ENCODE data around the gene CLTCL1. TPM values are rescaled to one million over a fixed set of nuclear protein-coding genes. Genes with fewer than 3 reads are reported as not detected.

Gene CLTCL1
- total RNA-seq, 4 donors from 2014 or later: 1.0 to 20.5 (median 11.4) TPM

DNA sequence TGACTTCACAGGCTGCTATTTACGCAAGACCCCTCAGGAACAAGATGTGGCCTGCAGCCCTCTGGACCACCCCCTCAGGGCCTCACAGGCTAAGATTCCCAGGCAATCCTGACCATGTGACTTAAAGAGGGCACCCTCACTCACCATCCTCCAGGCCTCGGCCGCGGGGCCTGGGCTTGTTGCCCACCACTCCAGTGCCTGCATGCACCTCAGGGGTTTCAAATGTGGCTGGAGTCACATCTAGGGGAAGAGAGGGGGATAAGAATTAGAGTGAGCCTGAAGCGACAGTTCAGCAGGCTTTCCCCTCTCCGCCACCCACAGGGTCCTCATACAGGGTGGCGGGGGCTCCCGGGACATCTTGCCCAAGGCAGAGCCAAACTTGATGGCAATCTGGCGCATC lies 149.1 kb downstream of the CLTCL1 start:
- Histone ChIP-seq H3K9me3 (no peaks in the 10 kb centered on the region), H3K27ac (no peak overlapping the region), H3K4me1 (peaks cover 0 to 11% of the 10 kb centered on the region in 2 donors), H3K36me3 (no peaks in the 10 kb centered on the region), H3K4me3 (no peak overlapping the region), H3K27me3 (no peaks in the 10 kb centered on the region)
- intact Hi-C loops (cut with DNase I; ENCODE audit: low total_unique reads): no loop called here
- TF ChIP-seq, protein P1, sequence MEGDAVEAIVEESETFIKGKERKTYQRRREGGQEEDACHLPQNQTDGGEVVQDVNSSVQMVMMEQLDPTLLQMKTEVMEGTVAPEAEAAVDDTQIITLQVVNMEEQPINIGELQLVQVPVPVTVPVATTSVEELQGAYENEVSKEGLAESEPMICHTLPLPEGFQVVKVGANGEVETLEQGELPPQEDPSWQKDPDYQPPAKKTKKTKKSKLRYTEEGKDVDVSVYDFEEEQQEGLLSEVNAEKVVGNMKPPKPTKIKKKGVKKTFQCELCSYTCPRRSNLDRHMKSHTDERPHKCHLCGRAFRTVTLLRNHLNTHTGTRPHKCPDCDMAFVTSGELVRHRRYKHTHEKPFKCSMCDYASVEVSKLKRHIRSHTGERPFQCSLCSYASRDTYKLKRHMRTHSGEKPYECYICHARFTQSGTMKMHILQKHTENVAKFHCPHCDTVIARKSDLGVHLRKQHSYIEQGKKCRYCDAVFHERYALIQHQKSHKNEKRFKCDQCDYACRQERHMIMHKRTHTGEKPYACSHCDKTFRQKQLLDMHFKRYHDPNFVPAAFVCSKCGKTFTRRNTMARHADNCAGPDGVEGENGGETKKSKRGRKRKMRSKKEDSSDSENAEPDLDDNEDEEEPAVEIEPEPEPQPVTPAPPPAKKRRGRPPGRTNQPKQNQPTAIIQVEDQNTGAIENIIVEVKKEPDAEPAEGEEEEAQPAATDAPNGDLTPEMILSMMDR (IDR thresholded peaks at IDR 0.05): no peak
- no peak for TF ChIP-seq POLR2A (IDR thresholded peaks at IDR 0.05)
- DNase-seq: no peak

DNA sequence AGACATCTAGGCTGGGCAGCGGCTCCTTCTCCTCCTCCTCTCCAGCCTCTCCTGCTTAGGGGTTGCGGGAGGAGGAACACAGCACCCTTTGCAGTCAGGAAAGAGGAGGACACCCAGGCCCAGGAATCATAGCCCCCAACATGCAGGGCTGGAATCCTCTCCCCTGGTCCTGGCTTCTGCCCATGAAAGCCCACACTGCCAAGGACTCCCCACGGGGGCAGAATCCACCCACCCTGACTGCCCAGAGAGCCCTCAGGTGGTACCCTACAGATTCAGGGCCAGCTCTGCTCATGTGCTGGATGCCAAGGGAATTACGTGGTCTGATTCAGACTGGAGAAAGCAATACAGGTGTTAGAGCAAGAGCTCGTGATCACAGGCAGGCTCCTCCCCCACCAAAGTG lies 151.5 kb downstream of the CLTCL1 start:
- Histone ChIP-seq H3K27ac (no peak overlapping the region), H3K27me3 (no peaks in the 10 kb centered on the region), H3K9me3 (no peaks in the 10 kb centered on the region), H3K4me1 (peaks cover 0 to 11% of the 10 kb centered on the region in 2 donors), H3K36me3 (no peaks in the 10 kb centered on the region), H3K4me3 (no peak overlapping the region)
- intact Hi-C loops (cut with DNase I; ENCODE audit: low total_unique reads): no loop called here
- no peak for DNase-seq
- no peak for TF ChIP-seq POLR2A (IDR thresholded peaks at IDR 0.05)
- TF ChIP-seq, protein P1 (IDR thresholded peaks at IDR 0.05): no peak

DNA sequence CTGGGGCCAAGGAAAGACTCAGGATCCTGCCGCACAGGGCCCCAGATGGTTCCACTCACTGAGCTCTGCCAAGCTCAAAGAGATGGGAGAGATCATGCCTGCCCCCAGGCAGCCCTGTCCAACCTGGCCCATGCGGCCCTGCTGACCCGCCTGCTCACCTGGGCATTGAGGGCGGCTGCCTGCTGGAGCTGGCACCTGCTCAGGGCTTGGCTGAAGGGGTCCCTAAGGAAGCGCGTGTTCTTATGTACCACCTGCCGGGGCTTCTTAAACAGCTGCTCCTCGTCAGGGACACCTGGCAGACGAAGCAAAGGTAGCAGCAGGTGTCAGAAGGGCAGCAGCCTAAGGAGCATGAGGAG lies 152.5 kb downstream of the CLTCL1 start:
- no peak overlapping the region for H3K27ac ChIP-seq
- no peaks in the 10 kb centered on the region for H3K27me3 ChIP-seq
- no peaks in the 10 kb centered on the region for H3K36me3 ChIP-seq
- intact Hi-C loops (cut with DNase I; ENCODE audit: low total_unique reads): no loop called here
- no peak for DNase-seq
- H3K9me3 ChIP-seq: no peaks in the 10 kb centered on the region
- H3K4me3 ChIP-seq: no peak overlapping the region
- H3K4me1 ChIP-seq: peaks cover 0 to 8% of the 10 kb centered on the region in 2 donors
- no peak for TF ChIP-seq POLR2A (IDR thresholded peaks at IDR 0.05)
- TF ChIP-seq, protein P1 (IDR thresholded peaks at IDR 0.05): no peak

DNA sequence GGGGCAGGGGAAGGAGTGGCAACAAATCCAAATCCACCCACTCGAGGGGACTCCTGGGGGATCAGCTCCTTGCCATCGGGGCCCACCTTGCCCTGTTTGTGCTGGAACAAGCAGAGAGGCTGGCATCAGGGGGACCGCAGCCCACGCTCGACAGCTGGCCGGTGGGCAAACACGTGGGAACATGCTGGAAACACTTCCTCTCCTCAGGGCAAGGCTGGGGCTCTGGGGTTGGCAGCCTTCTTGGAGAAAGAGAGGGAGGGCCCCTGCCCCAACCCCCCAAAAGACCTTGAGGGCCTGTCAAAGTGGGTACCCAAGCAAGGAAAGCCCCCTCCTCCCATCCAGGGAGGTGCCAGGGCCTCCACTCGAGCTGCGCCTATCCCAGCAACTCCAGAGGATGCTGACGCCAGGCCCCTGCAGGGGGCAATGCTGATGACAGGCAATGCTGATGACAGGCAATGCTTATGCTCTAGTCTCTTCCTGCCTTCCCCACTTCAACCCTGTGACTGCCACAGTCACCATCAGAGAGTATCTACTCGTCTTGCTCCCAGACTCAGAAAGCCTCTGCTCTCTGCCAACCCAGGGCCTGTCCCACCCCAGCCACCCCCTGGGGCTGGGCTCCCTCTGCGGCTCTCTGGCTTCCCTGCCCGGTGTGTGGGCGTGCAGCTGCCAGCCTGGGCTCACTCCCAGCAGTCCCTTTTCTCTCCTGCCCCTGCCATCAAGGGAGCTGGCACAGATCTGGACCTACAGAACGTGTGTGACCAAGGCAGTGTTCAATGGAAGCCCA lies 153.1 kb downstream of the CLTCL1 start:
- no peak for TF ChIP-seq POLR2A (IDR thresholded peaks at IDR 0.05)
- TF ChIP-seq, protein P1 (IDR thresholded peaks at IDR 0.05): no peak
- H3K27me3 ChIP-seq: no peaks in the 10 kb centered on the region
- no peak overlapping the region for H3K4me3 ChIP-seq
- no peaks in the 10 kb centered on the region for H3K36me3 ChIP-seq
- no peak overlapping the region for H3K27ac ChIP-seq
- H3K9me3 ChIP-seq: no peaks in the 10 kb centered on the region
- intact Hi-C loops (cut with DNase I; ENCODE audit: low total_unique reads): no loop called here
- H3K4me1 ChIP-seq: peaks cover 0 to 2% of the 10 kb centered on the region in 2 donors
- no peak for DNase-seq

DNA sequence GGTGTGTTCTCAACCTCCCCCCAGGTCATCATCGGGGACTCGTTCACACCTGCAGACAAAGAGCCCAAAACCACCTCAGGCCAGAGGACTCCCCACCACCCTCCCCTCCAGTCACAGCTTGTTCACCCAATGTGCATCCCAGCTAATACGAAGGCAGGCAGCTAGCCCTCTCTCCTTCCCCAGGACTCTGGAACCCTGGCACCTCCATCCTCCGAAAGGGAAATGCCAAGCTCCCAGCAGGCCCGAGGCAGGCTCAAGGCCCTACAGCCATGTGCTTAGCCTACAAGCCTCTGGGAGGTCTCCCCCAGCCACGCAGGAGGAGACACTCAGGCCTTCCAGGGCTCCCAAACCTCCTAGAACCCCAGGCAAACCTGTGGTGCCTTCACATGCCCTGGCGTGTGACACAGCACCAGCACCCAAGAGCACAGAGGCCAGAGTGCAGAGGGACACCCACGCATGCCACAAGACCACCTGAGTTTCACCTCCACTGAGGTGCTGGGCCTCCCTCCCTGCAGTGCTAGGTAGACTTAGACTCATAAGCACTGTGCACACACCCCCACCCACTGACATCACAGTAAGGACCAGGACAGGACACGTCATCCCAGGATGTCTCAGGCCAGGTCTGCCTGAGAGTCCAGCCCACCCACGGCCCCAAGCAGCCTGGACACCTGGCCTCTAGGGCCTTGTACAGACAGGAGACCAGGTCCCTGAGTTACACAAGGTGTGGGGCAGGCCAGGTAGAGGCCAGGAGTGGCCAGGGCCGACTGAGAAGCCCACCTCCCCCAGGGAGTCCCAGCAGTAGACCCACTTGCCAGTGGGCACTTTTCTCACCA lies 153.9 kb downstream of the CLTCL1 start:
- Histone ChIP-seq H3K4me3 (no peak overlapping the region), H3K27ac (no peak overlapping the region), H3K27me3 (no peaks in the 10 kb centered on the region), H3K36me3 (no peaks in the 10 kb centered on the region), H3K4me1 (no peaks in the 10 kb centered on the region), H3K9me3 (no peaks in the 10 kb centered on the region)
- DNase-seq: no peak
- no peak for TF ChIP-seq POLR2A (IDR thresholded peaks at IDR 0.05)
- TF ChIP-seq, protein P1 (IDR thresholded peaks at IDR 0.05): no peak
- intact Hi-C loops (cut with DNase I; ENCODE audit: low total_unique reads): no loop called here
